Uterus (tissue), 4 donors: ENCODE measurements around the gene GPRASP2. TPM values are rescaled to one million over a fixed set of nuclear protein-coding genes. Genes with fewer than 3 reads are reported as not detected.
"Not testable (repeated sequence)": the region's sequence is repeated elsewhere in the genome, so short reads cannot be mapped to it uniquely, and the experiment has no call there.

Experiments used
- DNase-seq, 2 donors: peaks; one replicate each; pipeline ENCODE4 v3.0.0-alpha.2; 2019 to 2020
- H3K27ac ChIP-seq, 2 donors: fragments of 200-600 bp; sonication (generic); 1 replicate in 1 of 2; 2 replicates in 1 of 2; pipeline ENCODE4 v1.5.1; 2016 to 2018
- H3K27me3 ChIP-seq, 2 donors: fragments of 200-600 bp; sonication (generic); one replicate each; pipeline ENCODE4 v1.5.1; 2018 to 2019; ENCODE audit warnings: control low read depth in 1 of 2
- H3K36me3 ChIP-seq, 2 donors: fragments of 200-600 bp; sonication (generic); one replicate each; pipeline ENCODE4 v1.5.1; 2019; ENCODE audit warnings: control low read depth in 1 of 2
- H3K4me1 ChIP-seq, 2 donors: fragments of 200-600 bp; sonication (generic); one replicate each; pipeline ENCODE4 v1.5.1; 2018 to 2019; ENCODE audit warnings: control low read depth in 1 of 2
- H3K4me3 ChIP-seq, 2 donors: fragments of 200-600 bp; sonication (generic); 1 replicate in 1 of 2; 2 replicates in 1 of 2; pipeline ENCODE4 v1.5.1; 2018 to 2019; ENCODE audit warnings: mild to moderate bottlenecking in 1 of 2
- H3K9me3 ChIP-seq, 2 donors: fragments of 200-600 bp; sonication (generic); one replicate each; pipeline ENCODE4 v1.5.1; 2019; ENCODE audit warnings: control low read depth in 1 of 2
- POLR2A ChIP-seq, 2 donors: fragments of 450-650 bp; IDR thresholded peaks; one replicate each; pipeline ENCODE4 v1.6.1; 2016; ENCODE audit warnings: antibody characterized with exemption in 2 of 2, mild to moderate bottlenecking in 1 of 2, moderate library complexity in 1 of 2
- intact Hi-C: fragments of 100-400 bp; cut with DNase I; formaldehyde crosslinking; loops from one replicate; pipeline ENCODE4 v1.15.1; 2023; ENCODE audit warnings: low total_unique reads
- total RNA-seq, 4 donors: library from RNA; depleted of rRNA in 3 of 4; stranded (reverse); fragments of >200 nt in 3 of 4; gene quantifications; one replicate each; pipeline versions ENCODE4 v1.1.0 to v1.2.4, GENCODE V29; 2014 to 2023
- TF ChIP-seq, protein P1 (sequence below), 4 experiments: fragments of 200-600 bp in 2 of 4; fragments of 450-650 bp in 2 of 4; sonication (generic) in 2 of 4; IDR thresholded peaks; one replicate each; pipeline ENCODE4 v1.5.1; 2016 to 2019; ENCODE audit warnings: antibody characterized with exemption in 4 of 4, mild to moderate bottlenecking in 2 of 4, moderate library complexity in 1 of 4
- donor health status: DM: yes; HTN: yes; CAD: no.

GPRASP2 gene
- total RNA-seq: 10 to 100 TPM in 2 of 4 donors, 1 to 10 TPM in 2; 7.1 to 99.6 (median 20.3) TPM

- intact Hi-C loops: no loop called here
- no peaks in the 10 kb centered on the region for H3K4me1 ChIP-seq
- peak; percentile 57 to 61 for DNase-seq
- H3K36me3 ChIP-seq: no peaks in the 10 kb centered on the region
- peak within 1 kb of the TSS; percentile 49 to 62 for H3K4me3 ChIP-seq
- TF ChIP-seq, protein P1, sequence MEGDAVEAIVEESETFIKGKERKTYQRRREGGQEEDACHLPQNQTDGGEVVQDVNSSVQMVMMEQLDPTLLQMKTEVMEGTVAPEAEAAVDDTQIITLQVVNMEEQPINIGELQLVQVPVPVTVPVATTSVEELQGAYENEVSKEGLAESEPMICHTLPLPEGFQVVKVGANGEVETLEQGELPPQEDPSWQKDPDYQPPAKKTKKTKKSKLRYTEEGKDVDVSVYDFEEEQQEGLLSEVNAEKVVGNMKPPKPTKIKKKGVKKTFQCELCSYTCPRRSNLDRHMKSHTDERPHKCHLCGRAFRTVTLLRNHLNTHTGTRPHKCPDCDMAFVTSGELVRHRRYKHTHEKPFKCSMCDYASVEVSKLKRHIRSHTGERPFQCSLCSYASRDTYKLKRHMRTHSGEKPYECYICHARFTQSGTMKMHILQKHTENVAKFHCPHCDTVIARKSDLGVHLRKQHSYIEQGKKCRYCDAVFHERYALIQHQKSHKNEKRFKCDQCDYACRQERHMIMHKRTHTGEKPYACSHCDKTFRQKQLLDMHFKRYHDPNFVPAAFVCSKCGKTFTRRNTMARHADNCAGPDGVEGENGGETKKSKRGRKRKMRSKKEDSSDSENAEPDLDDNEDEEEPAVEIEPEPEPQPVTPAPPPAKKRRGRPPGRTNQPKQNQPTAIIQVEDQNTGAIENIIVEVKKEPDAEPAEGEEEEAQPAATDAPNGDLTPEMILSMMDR (IDR thresholded peaks at IDR 0.05): no peak
- TF ChIP-seq POLR2A (IDR thresholded peaks at IDR 0.05): peak in 1 of 2 donors; percentile 18
- H3K27ac ChIP-seq: peak within 1 kb of the TSS; percentile 85 to 91
- no peaks in the 10 kb centered on the region for H3K9me3 ChIP-seq
- H3K27me3 ChIP-seq: no peaks in the 10 kb centered on the region
Measured at GRCh38 chrX:102712216-102712966, at the start of gene GPRASP2. TSS of gene GPRASP2 (plus strand) at chrX:102712448. CDS start at chrX:102714870, 2,422 bp downstream.

DNA sequence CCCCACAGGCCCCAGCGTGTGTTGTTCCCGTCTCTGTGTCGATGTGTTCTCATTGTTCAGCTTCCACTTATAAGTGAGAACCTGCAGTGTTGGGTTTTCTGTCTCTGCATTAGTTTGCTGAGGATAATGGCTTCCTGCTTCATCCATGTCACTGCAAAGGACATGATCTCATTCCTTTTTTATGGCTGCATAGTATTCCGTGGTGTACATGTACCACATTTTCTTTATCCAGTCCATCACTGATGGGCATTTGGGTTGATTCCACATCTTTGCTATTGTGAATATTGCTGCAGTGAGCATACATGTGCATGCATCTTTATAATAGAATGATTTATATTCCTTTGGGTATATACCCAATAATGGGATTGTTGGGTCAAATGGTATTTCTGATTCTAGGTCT, 48.4 kb upstream of the GPRASP2 start:
- H3K4me1 ChIP-seq, intact Hi-C loops, H3K27me3 ChIP-seq, H3K36me3 ChIP-seq, H3K4me3 ChIP-seq, H3K9me3 ChIP-seq, DNase-seq, H3K27ac ChIP-seq: not testable (repeated sequence)

DNA sequence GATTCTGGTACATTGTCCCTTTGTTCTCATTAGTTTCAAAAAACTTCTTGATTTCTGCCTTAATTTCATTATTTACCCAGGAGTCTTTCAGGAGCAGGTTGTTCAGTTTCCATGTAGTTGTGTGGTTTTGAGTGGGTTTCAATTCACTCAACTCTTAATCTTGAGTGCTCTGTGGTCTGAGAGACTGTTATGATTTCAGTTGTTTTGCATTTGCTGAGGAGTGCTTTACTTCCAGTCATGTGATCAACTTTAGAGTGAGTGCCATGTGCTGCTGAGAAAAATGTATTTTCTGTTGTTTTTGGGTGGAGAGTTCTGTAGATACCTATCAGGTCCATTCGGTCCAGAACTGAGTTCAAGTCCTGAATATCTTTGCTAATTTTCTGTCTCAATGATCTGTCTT, 45.2 kb upstream of the GPRASP2 start:
- H3K27ac ChIP-seq, H3K36me3 ChIP-seq, H3K27me3 ChIP-seq, H3K9me3 ChIP-seq, intact Hi-C loops, DNase-seq, H3K4me3 ChIP-seq, H3K4me1 ChIP-seq: not testable (repeated sequence)

DNA sequence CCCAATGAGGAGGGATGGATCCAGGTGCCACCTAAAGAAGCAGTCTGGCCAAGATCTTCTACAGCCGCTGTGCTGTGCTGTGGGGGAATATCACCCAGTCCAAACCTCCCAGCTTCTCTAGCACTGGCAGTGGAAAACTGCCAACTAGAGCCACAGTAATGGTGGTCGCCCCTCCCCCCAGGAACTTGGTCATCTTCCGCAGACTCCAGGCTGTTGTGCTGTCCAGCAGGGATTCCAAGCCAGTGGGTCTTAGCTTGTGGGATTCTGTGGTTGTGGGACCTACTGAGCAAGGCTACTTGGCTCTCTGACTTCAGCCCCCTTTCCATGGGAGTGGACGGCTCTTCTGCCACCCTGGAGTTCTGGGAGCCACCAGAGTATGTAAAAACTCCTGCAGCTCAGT, 42.7 kb upstream of the GPRASP2 start:
- Histone ChIP-seq H3K36me3 (no peaks in the 10 kb centered on the region), H3K27me3 (no peaks in the 10 kb centered on the region), H3K4me1 (no peaks in the 10 kb centered on the region), H3K4me3 (no peak overlapping the region), H3K27ac (no peak overlapping the region), H3K9me3 (no peaks in the 10 kb centered on the region)
- intact Hi-C loops: no loop called here
- no peak for TF ChIP-seq POLR2A (IDR thresholded peaks at IDR 0.05)
- TF ChIP-seq, protein P1 (IDR thresholded peaks at IDR 0.05): no peak
- DNase-seq: no peak

DNA sequence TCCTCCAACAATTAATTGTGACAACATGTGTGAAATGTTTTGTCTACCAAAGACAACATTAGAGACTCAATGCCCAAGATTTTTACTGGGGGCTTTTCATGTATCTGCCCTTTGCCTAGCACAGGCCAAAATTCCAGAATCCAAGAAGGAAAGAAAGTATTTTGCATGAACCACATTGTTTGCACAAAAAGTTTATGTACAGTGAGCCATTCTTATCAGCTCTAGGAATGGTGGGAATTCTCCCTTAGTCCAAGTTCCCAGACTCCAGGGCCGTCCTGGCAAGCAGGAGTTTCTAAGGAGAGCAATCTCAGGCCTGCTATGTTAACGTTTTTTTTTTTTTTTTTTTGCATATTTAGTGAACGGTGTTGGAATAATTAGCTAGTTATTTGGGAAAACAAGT, 39.4 kb upstream of the GPRASP2 start:
- TF ChIP-seq, protein P1 (IDR thresholded peaks at IDR 0.05): no peak
- TF ChIP-seq POLR2A (IDR thresholded peaks at IDR 0.05): no peak
- no peak overlapping the region for H3K27ac ChIP-seq
- H3K4me1 ChIP-seq: no peaks in the 10 kb centered on the region
- intact Hi-C loops: no loop called here
- H3K9me3 ChIP-seq: no peaks in the 10 kb centered on the region
- DNase-seq: no peak
- H3K4me3 ChIP-seq: no peak overlapping the region
- H3K27me3 ChIP-seq: no peaks in the 10 kb centered on the region
- H3K36me3 ChIP-seq: no peaks in the 10 kb centered on the region

DNA sequence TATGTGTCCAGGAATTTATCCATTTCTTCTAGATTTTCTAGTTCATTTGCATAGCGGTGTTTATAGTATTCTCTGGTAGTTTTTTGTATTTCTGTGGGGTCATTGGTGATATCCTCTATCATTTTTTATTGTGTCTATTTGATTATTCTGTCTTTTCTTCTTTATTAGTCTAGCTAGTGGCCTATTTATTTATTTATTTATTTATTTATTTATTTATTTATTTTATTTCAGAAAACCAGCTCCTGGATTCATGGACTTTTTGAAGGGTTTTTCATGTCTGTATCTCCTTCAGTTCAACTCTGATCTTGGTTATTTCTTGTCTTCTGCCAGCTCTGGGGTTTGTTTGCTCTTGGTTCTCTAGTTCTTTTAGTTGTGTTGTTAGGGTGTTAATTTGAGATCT, 34.8 kb upstream of the GPRASP2 start:
- intact Hi-C loops, DNase-seq, H3K4me1 ChIP-seq, H3K36me3 ChIP-seq, H3K27ac ChIP-seq, H3K27me3 ChIP-seq, H3K4me3 ChIP-seq: not testable (repeated sequence)
- peaks cover 0 to 16% of the 10 kb centered on the region in 2 donors for H3K9me3 ChIP-seq
